GM12801 (cell line): Measurements from ENCODE around the gene IFT80.

ENCODE experiments used
- TF ChIP-seq, protein P1 (sequence below): IDR thresholded peaks from one replicate; pipeline ENCODE4 v1.5.1; 2011; ENCODE audit warnings: control low read depth; ENCODE audit not compliant: insufficient read length; ENCODE audit errors: extremely low read depth

IFT80 gene

GRCh38 chr3:160286231-160286630 lies 112.8 kb downstream of the IFT80 start:
- TF ChIP-seq, protein P1, sequence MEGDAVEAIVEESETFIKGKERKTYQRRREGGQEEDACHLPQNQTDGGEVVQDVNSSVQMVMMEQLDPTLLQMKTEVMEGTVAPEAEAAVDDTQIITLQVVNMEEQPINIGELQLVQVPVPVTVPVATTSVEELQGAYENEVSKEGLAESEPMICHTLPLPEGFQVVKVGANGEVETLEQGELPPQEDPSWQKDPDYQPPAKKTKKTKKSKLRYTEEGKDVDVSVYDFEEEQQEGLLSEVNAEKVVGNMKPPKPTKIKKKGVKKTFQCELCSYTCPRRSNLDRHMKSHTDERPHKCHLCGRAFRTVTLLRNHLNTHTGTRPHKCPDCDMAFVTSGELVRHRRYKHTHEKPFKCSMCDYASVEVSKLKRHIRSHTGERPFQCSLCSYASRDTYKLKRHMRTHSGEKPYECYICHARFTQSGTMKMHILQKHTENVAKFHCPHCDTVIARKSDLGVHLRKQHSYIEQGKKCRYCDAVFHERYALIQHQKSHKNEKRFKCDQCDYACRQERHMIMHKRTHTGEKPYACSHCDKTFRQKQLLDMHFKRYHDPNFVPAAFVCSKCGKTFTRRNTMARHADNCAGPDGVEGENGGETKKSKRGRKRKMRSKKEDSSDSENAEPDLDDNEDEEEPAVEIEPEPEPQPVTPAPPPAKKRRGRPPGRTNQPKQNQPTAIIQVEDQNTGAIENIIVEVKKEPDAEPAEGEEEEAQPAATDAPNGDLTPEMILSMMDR, result no peak

DNA sequence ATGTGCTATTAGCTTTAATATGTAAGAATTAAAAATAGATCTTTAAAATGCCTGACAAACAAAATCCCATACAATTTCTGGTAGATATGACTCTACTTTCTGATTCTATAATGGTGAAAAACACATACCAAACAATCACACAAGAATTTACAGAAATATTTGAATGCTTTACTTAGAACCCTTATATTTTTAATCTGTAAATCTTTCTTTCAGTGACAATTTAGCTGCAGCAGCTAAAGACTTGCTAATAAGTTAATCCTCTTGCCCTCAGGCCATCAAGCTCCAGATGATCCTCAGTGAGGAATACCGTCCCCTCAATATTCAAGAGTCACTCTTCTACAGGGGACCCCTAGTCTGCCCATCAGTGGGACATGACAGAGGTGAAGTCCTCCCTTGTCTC lies 118.2 kb downstream of the IFT80 start:
- TF ChIP-seq, protein P1, result no peak

DNA sequence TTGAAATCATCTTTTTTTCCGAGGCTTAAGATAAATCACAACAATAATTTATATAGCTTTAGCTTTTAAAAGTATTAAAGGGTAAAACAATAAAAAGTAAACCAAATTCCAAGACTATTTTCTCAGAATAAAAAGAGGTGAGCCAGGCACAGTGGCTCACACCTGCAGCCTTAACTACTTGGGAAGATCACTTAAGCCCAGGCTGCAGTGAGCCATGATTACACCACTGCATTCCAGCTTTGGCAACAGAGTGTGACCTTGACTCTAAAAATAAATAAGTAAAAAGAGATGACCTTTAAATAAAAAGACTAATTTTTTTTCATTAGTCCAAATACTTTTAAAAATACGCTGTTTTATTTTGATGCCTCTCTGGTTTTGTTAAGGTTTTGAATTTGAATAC lies 119.4 kb downstream of the IFT80 start:
- TF ChIP-seq, protein P1, result no peak

- TF ChIP-seq, protein P1, result no peak
Measured at GRCh38 chr3:160278210-160278609, 120.8 kb downstream of the IFT80 start.

GRCh38 chr3:160265088-160265487 lies 133.9 kb downstream of the IFT80 start:
- TF ChIP-seq, protein P1, result no peak

DNA sequence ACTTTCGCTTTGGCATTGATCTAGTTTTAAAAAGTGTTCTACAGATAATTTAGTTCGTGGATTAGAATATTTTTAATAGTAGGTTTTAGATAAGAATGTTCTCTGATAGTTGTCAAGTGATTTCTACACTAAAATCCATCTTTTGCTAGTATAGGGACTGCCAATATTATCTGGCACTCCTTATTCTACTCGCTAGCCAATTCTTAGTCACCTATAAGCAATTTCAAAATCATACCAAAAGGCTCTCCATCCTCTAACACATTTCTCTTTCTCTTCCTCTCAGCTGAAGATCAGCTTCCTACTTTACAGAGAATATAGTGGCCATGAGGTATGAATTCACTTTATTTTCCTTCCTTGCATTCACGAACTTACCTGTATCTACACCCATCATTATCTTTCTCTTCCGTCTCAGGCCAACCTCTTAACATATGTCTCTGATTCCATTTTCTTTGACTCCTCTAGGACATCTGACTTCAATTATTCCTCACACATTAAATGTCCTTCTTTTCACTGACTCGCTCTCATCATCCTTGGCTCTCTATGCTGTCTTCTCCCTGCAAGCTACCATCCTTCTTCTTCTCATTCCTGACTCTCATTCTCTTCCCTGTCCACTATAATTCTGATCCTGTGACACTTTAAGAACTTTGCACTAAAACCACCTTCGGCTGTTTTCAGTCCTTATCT lies 138.3 kb downstream of the IFT80 start:
- TF ChIP-seq, protein P1, result no peak

DNA sequence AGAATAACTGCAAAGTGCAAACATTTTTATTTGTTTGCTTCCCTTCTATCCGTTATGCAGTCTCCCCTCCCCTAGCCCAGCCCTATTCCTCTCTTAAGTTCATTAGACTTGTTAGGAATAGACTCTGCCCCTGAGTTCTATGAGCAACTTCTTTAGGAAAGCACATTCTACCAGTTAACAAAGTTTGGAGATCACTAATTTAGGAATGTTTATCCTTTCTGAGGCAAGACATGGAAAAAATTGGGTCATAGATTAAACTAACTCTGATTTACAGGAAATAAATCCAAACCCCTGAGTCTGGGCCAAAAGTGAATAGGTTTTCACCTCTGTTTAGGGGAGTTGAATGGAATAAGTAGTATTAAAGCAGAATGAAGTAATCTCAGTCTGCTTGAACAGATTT lies 139.4 kb downstream of the IFT80 start:
- TF ChIP-seq, protein P1, result no peak

DNA sequence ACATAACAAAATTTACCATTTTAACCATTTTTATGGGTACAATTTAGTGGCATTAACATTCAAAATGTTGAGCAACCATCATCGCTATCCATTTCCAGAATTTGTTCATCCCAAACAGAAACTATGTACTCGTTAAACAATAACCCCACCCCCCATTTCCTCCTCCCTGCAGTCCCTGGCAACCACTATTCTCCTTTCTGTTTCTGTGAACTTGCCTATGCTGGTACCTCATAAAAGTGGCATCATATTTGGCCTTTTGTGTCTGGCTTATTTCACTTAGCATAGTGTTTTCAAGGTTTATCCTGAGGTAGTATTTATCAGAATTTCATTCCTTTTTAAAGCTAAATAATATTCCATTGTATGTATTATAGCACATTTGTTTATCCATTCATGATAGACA lies 141.4 kb downstream of the IFT80 start:
- TF ChIP-seq, protein P1, result no peak
